ENCODE measurements around the gene ZNF778.

The ZNF778 gene

DNA sequence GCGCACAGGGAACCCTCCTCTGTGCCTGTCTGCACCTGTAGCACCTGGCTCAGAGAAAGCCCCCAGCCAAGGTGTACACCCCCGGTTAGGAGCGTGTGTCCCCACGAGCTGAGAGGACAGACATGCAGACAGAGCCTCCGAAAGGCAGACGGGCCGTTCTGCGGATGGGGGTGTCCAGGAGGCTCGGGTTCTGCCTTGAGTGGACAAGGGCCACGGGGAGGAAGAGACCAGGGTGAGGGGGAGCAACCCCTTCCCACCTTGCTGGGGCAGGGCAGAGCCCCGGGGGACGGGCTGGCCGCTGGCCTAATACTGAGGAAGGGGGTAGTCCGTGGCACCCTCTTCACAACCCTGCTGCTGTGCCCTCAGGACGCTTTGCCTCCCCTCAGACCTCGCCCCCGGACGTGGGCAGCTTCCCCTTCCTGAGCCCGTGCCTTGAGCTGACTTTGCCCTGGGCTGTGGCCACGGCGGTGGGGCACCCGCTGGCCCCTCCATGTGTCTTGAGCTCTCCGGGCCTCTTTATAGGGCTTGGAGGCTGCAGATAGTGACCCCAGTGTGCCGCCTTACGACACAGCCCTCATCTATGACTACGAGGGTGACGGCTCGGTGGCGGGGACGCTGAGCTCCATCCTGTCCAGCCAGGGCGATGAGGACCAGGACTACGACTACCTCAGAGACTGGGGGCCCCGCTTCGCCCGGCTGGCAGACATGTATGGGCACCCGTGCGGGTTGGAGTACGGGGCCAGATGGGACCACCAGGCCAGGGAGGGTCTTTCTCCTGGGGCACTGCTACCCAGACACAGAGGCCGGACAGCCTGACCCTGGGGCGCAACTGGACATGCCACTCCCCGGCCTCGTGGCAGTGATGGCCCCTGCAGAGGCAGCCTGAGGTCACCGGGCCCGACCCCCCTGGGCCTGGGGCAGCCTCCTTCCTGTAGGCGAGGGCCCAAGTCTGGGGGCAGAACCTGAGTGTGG lies 22.9 kb upstream of the ZNF778 start:
- DNase-seq: no peak

- DNase-seq: no peak
Observed at GRCh38 chr16:89195521-89196171, 21.9 kb upstream of the ZNF778 start.

- no peak for DNase-seq
Observed at GRCh38 chr16:89197033-89197632, 20.4 kb upstream of the ZNF778 start.

- DNase-seq: no peak
Observed at GRCh38 chr16:89197633-89198416, 19.7 kb upstream of the ZNF778 start.

- no peak for DNase-seq
Observed at GRCh38 chr16:89198417-89199240, 18.9 kb upstream of the ZNF778 start.

DNA sequence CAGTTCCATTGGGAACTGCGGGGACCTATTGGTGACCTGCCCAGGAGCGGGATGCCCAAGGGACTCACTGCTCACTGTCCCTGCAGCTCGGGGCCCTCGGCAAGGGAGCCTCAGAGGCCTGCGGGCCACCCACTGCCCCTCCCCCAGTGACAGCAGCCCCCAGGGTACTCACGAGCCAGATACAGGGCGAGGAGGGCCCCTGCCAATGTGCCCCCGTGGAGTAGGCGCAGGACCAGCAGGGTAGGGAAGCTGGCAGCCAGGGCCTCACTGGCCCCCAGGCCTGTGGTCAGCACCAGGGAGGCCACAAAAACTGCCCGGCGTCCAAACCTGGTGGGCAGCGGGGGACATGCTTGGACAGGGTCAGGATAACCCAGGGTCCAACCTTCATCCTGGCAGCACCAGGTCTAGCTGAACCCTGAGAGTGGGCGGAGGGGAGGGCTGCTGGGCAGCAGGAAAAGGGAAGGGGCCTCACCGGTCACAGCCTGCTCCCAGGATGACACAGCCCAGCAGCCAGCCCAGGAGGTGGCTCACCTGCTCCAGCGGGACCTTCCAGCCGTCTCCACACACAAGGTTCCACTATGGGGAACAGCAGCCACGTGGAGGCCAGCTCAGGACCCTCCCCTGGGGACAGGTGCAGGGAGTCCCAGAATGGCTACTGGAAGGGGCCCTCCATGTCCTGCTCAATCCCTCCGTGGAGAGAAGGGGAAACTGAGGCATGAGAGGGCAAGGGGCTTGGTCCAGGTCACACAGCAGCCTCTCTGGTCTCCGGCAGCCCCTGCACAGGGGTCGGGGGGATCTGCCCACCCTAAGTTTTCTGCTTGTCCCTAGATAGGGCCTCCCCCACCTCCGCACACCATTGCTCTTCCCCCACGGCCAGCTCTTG lies 18.0 kb upstream of the ZNF778 start:
- DNase-seq: no peak

- no peak for DNase-seq
Observed at GRCh38 chr16:89200124-89200849, 17.2 kb upstream of the ZNF778 start, which contains the start of gene SLC22A31. Gene SLC22A31 (minus strand): TSS chr16:89200537. CDS start chr16:89200501, 36 bp downstream.

DNA sequence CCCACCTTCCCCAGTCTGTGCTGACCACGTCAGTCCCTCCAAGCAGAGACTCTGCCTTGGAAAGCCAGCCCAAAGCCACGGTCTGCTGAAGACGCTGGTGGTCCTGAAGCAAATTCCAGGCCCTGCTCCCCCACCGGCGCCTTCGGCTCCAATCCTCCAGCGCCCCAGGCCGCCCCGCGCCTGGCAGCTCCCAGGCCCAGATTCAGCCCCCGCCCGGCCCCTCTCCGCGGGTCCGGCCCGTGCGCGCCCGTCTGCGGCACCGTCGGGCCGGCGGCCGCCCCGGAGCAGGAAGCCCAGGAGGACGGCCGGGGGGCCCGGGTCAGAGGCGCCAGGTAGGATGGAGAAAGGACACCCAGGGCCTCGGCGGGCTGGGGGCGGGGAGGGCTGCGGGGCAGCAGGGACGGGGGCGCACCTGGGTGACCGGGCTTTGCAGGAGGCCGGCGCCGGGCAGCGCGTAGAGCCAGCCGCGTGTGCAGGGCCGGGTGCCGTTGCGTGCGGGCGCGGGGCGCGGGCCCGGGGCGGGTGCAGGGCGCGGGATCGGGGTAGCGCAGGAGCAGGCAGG lies 16.6 kb upstream of the ZNF778 start:
- DNase-seq: no peak

- DNase-seq: peak; percentile 74
Observed at GRCh38 chr16:89201439-89202377, 15.8 kb upstream of the ZNF778 start.

DNA sequence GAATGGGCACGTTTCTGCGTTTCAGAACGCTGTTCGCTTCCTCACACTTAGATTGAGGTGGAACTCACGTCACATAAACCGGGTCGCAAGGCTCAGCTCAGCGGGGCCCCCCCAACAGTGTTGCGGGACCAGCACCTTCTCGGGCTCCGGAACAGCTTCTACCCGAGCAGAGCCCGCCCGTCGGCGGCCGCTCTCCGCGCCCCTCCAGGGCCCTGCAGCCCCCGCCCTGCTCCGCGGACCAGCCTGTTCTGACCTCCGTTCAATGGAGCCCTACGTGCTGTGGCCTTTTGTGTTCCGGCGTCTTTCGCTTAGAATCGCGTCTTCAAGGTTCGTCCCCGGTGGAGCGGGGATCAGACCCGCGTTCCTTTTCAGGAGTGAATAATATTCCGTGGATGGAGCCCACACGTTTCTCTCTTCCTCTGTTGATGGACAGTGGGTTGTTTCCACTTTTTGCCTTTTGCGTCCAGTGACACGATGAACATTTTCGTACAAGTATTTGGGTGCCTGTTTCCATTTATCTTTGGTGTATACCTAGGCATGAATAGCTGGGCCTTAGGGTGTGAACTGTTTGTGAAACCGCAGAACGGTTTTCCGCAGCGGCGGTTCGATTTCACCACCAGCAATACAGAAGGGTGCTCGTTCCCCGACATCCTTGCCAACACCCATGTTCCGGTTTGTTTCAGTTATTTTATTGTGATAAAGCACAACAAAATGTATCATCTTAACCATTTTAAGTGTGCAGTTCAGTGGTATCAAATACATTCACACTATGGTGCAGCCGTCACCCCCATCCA lies 14.9 kb upstream of the ZNF778 start:
- DNase-seq: no peak

GRCh38 chr16:89207993-89208392 lies 9.5 kb upstream of the ZNF778 start:
- DNase-seq: no peak

DNA sequence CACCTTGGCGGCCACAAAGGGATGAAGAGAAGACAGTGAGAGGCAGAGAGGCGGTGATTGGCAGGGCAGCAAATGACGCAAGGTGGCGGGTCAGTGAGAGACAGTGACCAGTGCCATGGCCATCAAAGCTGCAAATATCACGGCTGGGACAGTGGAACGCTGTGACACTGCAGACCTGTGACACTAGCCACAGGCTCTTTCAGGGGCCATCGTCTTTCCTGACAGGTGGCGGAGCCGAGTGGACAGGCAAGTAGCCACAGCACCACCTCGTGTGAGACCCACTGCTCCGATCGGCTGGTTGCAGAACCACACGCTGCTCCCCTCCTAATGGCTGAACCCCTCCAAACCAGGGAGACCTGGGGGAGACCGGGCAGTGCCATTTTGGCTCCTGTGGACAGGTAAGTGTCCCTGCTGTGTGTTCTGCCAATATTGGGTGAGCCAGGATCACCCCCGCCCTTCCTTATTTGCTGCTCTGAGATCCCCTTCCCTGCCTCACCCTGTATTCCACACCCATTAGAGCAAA lies 7.9 kb upstream of the ZNF778 start:
- no peak for DNase-seq

GRCh38 chr16:89210165-89210903 lies 7.2 kb upstream of the ZNF778 start:
- no peak for DNase-seq

GRCh38 chr16:89210904-89211515 lies 6.5 kb upstream of the ZNF778 start:
- no peak for DNase-seq

- peak; percentile 77 for DNase-seq
Observed at GRCh38 chr16:89216315-89217137, 977 bp upstream of the ZNF778 start.

DNA sequence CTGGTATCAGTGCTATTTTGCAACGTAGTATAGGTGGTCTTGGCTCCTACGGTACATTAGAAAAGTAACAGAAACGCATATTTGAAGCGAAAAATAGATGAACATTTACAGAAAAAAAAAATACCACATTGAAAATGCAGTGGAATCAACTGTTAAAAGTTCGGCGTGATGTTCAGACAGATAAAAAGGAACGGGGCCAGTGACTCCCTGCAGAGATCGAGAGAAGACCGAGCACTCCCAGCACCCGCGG lies 440 bp upstream of the ZNF778 start:
- no peak for DNase-seq

Measured in central memory CD4-positive, alpha-beta T cell (primary cell).